ENCODE results near the gene ULK4. TPM values are rescaled to one million over a fixed set of nuclear protein-coding genes. Genes with fewer than 3 reads are reported as not detected.

ULK4 gene
- total RNA-seq, 1 experiment from 2014 or later: 6.3 TPM

- no peaks in the 10 kb centered on the region; the same call in 1 of the 2 replicates for H3K9me2 ChIP-seq (ENCODE audit: insufficient read depth)
- no peak overlapping the region for H3K4me3 ChIP-seq (replicated peaks in 1 of 2; ENCODE audit: low read depth in 1 of 2, low read length in 2 of 2)
- H3K27ac ChIP-seq (ENCODE audit: low read depth, low read length): no peak overlapping the region
- intact Hi-C loops (cut with micrococcal nuclease): no loop called here
- H3K79me2 ChIP-seq (ENCODE audit: insufficient read depth, low read length): no peaks in the 10 kb centered on the region
- no peaks in the 10 kb centered on the region for H3K27me3 ChIP-seq (ENCODE audit: insufficient read depth, low read length)
- no peaks in the 10 kb centered on the region for H4K20me1 ChIP-seq (ENCODE audit: insufficient read depth)
- CTCF ChIA-PET: no interaction called here
- BruUV-seq (replicated peaks): no TSS peak
- peaks cover 0 to 15% of the 10 kb centered on the region in 2 experiments; a peak in 2 of 4 replicates for H3K4me1 ChIP-seq (ENCODE audit: control insufficient read depth in 1 of 2, insufficient read depth in 2 of 2, low read length in 2 of 2)
- ATAC-seq (no peak), DNase-seq (ENCODE audit: low read depth, low spot score) (no peak)
- POLR2A ChIA-PET: no interaction called here
- TF ChIP-seq SRF (IDR thresholded peaks at IDR 0.05; ENCODE audit: low read depth) (no peak), POLR2A (IDR thresholded peaks at IDR 0.05; ENCODE audit: borderline replicate concordance, extremely low read depth, insufficient read depth, insufficient read length) (no peak), ZNF274 (IDR thresholded peaks at IDR 0.05; ENCODE audit: low read depth, low read length) (no peak), TCF7L2 (IDR thresholded peaks at IDR 0.05; ENCODE audit: borderline replicate concordance, extremely low read depth, insufficient read depth, insufficient read length) (no peak), EZH2phosphoT487 (IDR thresholded peaks at IDR 0.05; ENCODE audit: borderline replicate concordance) (no peak), JUND (IDR thresholded peaks at IDR 0.05) (no peak)
- no peak overlapping the region for H3K9ac ChIP-seq (ENCODE audit: low read length)
- no peaks in the 10 kb centered on the region for H3K9me3 ChIP-seq (ENCODE audit: control insufficient read depth in 1 of 2, insufficient read depth in 1 of 2, low read depth in 1 of 2, low read length in 2 of 2)
- H2AFZ ChIP-seq (ENCODE audit: low read depth, low read length, poor library complexity, severe bottlenecking): no peak overlapping the region
- RAD21 ChIA-PET (ENCODE audit: low non-redundant PET in 1 of 2, low total read pairs in 2 of 2, uncharacterized antibody in 2 of 2, unreplicated experiment in 2 of 2): no interaction called here
- no peaks in the 10 kb centered on the region for H3K36me3 ChIP-seq (ENCODE audit: control insufficient read depth in 1 of 2, insufficient read depth in 2 of 2, low read length in 2 of 2)
- no peak overlapping the region for H3K4me2 ChIP-seq (ENCODE audit: low read length)
These were observed 646.8 kb downstream of the ULK4 start for GRCh38 chr3:41315126-41315525.

- H3K4me1 ChIP-seq (ENCODE audit: control insufficient read depth in 1 of 2, insufficient read depth in 2 of 2, low read length in 2 of 2): no peaks in the 10 kb centered on the region
- H2AFZ ChIP-seq (ENCODE audit: low read depth, low read length, poor library complexity, severe bottlenecking): no peak overlapping the region
- H3K79me2 ChIP-seq (ENCODE audit: insufficient read depth, low read length): no peaks in the 10 kb centered on the region
- H3K9me2 ChIP-seq (ENCODE audit: insufficient read depth): no peaks in the 10 kb centered on the region
- H3K4me3 ChIP-seq (replicated peaks in 1 of 2; ENCODE audit: low read depth in 1 of 2, low read length in 2 of 2): no peak overlapping the region
- POLR2A ChIA-PET: no interaction called here
- H3K27ac ChIP-seq (ENCODE audit: low read depth, low read length): no peak overlapping the region
- H3K4me2 ChIP-seq (ENCODE audit: low read length): no peak overlapping the region
- intact Hi-C loops (cut with micrococcal nuclease): no loop called here
- TF ChIP-seq FOSL1 (IDR thresholded peaks at IDR 0.05; ENCODE audit: low read depth) (no peak), CEBPB (IDR thresholded peaks at IDR 0.05; ENCODE audit: low read depth) (no peak), ELF1 (IDR thresholded peaks at IDR 0.05; ENCODE audit: borderline replicate concordance, low read depth) (no peak)
- H3K27me3 ChIP-seq (ENCODE audit: insufficient read depth, low read length): no peaks in the 10 kb centered on the region
- H3K9ac ChIP-seq (ENCODE audit: low read length): no peak overlapping the region
- CTCF ChIA-PET: no interaction called here
- BruUV-seq (replicated peaks): no TSS peak
- no peaks in the 10 kb centered on the region for H4K20me1 ChIP-seq (ENCODE audit: insufficient read depth)
- DNase-seq (ENCODE audit: low read depth, low spot score) (no peak), ATAC-seq (no peak)
- H3K36me3 ChIP-seq (ENCODE audit: control insufficient read depth in 1 of 2, insufficient read depth in 2 of 2, low read length in 2 of 2): no peaks in the 10 kb centered on the region
- RAD21 ChIA-PET (ENCODE audit: low non-redundant PET in 1 of 2, low total read pairs in 2 of 2, uncharacterized antibody in 2 of 2, unreplicated experiment in 2 of 2): no interaction called here
- H3K9me3 ChIP-seq (ENCODE audit: control insufficient read depth in 1 of 2, insufficient read depth in 1 of 2, low read depth in 1 of 2, low read length in 2 of 2): no peaks in the 10 kb centered on the region
These were observed 653.8 kb downstream of the ULK4 start for GRCh38 chr3:41308119-41308518.
